ELR (cell line): ENCODE results near the gene LSP1.

Experiments
- DNase-seq: peaks from one replicate; pipeline ENCODE4 v3.0.0-alpha.2; 2015; ENCODE audit warnings: low read depth

LSP1 gene

GRCh38 chr11:1825039-1825740 is 27.7 kb upstream of the LSP1 start:
- peak; percentile 17 for DNase-seq

DNA sequence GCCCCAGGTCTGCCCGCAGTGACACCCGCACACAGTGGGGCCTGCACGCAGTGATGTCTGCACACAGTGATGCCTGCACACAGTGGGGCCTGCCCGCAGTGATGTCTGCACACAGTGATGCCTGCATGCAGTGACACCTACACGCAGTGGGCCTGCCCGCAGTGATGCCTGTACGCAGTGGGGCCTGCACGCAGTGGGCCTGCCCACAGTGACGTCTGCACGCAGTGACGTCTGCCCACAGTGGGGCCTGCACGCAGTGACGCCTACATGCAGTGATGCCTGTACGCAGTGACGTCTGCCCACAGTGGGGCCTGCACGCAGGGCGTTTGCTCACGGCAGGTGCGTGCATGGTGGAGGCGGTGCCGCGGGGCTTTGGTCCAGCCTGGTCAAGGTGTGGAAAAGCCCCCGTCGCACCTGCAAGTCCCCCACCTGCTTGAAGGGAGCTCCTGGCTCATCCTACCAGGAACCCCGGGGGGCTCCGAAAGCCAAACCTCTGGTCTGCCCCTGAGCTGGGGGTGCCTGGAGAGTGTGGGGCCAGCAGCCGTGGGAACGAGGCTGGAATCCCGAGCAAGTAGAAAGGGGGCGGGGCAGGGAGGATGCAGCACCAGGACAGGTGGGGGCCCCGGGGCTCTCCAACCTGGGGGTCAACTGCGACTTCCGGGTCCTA is 27.0 kb upstream of the LSP1 start:
- DNase-seq: no peak

DNA sequence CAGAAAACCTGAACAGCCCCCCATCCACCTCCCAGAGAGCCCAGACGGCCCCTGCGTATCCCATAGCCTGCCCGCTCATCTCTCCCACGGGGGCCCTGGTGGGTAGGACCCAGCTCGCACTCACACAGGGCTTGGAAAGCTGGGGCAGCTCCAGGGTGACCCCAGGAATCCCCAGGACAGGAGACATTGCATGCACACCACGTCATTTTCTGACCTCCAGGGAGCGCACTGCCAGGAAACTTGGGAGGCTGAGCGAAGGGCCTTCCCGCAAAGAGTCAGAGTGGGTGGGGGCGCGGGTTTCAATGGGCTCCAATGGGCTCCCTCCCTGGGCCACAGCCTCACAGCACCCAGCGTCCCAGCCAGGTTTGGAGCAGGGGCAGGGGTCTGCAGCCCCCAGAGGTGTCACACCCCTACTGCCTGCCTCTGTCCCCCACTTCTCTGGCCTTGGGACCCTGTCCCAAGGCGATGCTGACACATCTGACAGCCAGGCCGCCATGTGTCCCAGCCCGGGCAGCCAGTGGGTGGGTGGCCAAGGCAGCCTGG is 26.3 kb upstream of the LSP1 start:
- peak; percentile 20 for DNase-seq

DNA sequence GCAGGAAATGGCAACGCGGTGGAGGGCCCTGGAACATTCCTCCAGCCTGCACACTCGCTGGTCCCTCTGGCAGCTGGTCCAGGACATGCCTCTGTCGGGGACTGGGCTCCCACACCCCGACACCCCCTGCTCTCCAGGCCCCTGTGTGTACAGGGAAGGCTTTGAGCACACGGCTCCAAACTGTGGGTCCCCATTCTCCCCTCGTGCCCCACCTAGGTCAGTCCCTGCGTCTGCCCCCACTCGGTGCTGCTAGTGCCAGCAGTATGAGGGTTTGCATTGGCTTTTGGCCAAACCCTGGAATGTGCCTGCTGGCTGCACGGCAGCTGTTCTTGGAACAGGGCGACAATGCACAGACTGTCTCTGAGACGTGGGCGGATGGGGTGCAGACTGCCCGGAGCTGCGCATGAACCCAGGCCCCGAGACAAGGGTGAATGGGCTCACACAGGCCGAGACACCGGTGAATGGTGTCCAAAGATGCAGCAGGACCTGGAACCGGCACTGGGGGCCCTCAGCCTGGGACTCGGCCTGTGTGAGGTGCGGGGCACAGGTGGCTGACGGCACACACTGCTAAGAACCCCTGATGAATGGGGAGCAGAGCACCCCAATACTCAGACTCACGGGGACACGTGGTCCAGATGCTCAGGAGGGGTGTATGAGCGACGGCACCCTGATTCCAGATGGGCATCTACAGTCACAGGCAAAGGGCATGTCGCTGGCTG is 25.6 kb upstream of the LSP1 start:
- DNase-seq: peak; percentile 31

DNA sequence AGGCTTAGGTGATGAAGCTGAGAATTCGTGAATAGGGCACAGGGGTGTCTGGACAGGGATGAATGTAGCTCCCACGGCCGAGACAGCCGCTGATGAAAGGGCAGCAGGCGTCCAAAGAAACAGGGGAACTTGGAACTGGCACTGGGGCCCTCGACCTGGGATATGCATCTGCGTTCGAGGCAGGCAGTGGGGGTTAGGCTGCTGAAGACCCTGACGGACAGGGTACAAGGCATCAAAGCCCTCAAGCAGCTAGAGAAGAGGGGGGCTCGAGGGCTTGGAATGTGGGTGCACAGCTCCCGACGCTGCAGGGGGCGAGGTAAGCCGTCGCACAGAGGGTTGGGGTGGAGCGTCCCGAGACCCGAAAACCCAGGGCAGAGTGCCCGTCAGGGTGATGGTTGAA is 25.0 kb upstream of the LSP1 start:
- no peak for DNase-seq

DNA sequence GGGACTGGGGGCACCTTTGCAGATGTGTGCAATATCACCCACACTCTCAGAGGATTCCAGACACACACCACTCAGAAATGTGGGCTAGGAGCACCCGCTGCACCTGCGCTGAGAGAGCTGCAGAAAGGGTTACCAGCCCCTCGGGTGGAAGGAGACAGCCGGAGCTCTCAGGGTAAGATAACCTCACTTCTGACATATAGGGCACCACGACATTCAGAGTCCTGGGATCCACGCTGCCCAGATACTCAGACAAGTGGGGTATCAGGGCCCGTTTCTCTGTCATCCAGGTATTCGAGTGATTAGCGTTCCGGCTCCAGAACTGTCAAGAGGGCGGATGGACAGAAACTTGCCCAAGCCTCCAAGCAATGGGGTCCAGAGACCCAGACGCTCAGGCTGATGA is 24.3 kb upstream of the LSP1 start:
- no peak for DNase-seq

GRCh38 chr11:1829039-1829820 is 23.7 kb upstream of the LSP1 start:
- DNase-seq: peak; percentile 65

- DNase-seq: no peak
These were observed 22.9 kb upstream of the LSP1 start for GRCh38 chr11:1830004-1830321.

- DNase-seq: no peak
These were observed 22.3 kb upstream of the LSP1 start for GRCh38 chr11:1830322-1831223.

GRCh38 chr11:1831338-1832210 is 21.3 kb upstream of the LSP1 start:
- no peak for DNase-seq

- DNase-seq: peak; percentile 32
These were observed 20.5 kb upstream of the LSP1 start for GRCh38 chr11:1832211-1832919.

- no peak for DNase-seq
These were observed 20.0 kb upstream of the LSP1 start for GRCh38 chr11:1832920-1833295.

GRCh38 chr11:1834062-1834610 is 18.7 kb upstream of the LSP1 start:
- no peak for DNase-seq

DNA sequence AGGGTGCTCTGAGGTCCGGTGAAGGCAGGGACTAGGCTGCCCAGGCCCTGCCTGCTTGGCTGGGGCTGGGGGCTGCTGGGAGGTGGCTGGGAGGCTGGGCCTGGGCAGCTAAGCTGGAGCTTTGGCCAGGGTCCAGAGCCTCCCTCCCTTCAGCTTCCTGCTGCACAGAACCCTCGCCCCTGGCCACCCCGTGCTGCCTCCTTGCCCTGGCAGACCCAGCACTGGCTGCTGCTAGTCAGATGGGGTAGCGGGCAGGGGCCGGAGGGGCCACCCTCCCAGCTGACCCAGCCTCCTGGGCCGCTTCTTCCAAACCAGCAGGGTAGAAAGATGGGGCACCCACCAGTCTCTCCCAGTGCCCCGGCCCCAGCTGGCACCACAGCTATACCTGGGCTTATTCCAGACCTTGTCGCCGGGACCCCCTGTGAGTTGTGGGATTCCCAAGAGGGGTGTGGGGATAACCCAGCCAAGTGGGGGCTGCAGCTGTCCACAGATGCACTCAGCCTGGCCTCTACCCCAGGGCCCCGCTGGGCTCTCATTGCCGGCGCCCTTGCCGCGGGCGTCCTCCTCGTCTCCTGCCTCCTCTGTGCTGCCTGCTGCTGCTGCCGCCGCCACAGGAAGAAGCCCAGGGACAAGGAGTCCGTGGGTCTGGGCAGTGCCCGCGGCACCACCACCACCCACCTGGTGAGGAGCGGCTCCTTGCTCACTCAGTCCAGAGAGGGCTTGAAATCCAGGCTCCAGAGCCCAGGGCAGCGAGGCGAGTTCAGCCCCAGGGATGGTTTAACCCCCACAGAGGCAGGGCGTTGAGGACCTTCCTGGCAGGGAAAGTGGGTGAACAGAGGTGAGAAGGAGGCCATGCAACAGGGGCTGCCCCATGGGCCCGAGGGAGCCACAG is 17.9 kb upstream of the LSP1 start, which contains the start of gene SYT8:
Gene SYT8 (plus strand): TSS at position 212 of the 892 bp plus-strand sequence. CDS start 116 bp downstream, at position 328.
- no peak for DNase-seq

DNA sequence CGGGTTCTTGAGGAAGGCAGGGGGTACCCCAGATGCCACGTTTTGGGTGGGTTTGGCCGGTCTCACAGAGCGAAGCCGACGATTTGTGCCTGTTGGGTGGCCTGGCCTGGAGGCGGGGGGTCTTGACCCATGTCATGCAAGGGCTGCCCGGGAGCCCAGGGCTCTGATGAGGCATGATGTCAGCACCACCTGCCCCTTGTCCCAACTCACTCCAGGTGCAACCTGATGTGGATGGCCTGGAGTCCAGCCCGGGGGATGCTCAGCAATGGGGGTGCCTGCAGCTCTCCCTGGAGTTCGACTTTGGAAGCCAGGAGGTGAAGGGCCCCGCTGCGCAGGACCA is 17.2 kb upstream of the LSP1 start:
- DNase-seq: no peak

GRCh38 chr11:1836011-1836945 is 16.6 kb upstream of the LSP1 start:
- DNase-seq: no peak
